GM12878 (cell line): ENCODE measurements around the gene OXT. TPM values are rescaled to one million over a fixed set of nuclear protein-coding genes. Genes with fewer than 3 reads are reported as not detected.

ENCODE experiments used
- ATAC-seq: fragments of 200-7000 bp; cut with Tn5 transposase; 3 replicates; pipeline ENCODE4 v1.9.1; 2020; ENCODE audit warnings: mild to moderate bottlenecking, moderate library complexity
- BruUV-seq: library from RNA; stranded (reverse); fragments of 400-500 nt; replicated peaks from 2 replicates; lab custom pipeline; 2021; lab: Mats Ljungman, UMichigan
- CTCF ChIA-PET: fragments of 300-600 bp; sonication (Branson Sonifier 250); formaldehyde crosslinking; extraction: SDS; loops from one replicate; lab custom pipeline; 2021; ENCODE audit warnings: inconsistent platforms; lab: Yijun Ruan, JAX
- POLR2A ChIA-PET: fragments of 350-600 bp; formaldehyde crosslinking; extraction: SDS; loops from one replicate; lab custom pipeline; 2021; ENCODE audit warnings: inconsistent platforms; lab: Charles Lee
- RAD21 ChIA-PET: fragments of 300-600 bp; sonication (Branson Sonifier 250); formaldehyde crosslinking; loops from one replicate; lab custom pipeline; 2023; ENCODE audit warnings: antibody characterized with exemption; ENCODE audit not compliant: unreplicated experiment; lab: Charles Lee
- SMC1A ChIA-PET: fragments of 300-600 bp; sonication (Branson Sonifier 250); formaldehyde crosslinking; loops from one replicate; lab custom pipeline; 2023; ENCODE audit not compliant: unreplicated experiment, uncharacterized antibody; lab: Charles Lee
- DNase-seq: peaks from one replicate; pipeline ENCODE4 v3.0.0-alpha.2; 2011; ENCODE audit warnings: low read depth, low spot score
- FAIRE-seq: peaks from 3 replicates; lab custom pipeline; 2011; peaks lifted over from hg19 to GRCh38; lab: Jason Lieb, UNC
- H2AFZ ChIP-seq: 2 replicates; pipeline ENCODE4 v1.6.0; 2011; ENCODE audit warnings: low read depth, low read length, control low read depth; ENCODE audit not compliant: control insufficient read depth
- H3K27ac ChIP-seq: 2 replicates; pipeline ENCODE4 v1.5.1; 2011; ENCODE audit warnings: control low read depth; ENCODE audit not compliant: control insufficient read depth, insufficient read depth
- H3K27me3 ChIP-seq, 2 experiments: replicated peaks in 1 of 2; 2 replicates each; pipeline versions ENCODE4 v1.6.0 to v1.6.1; 2011; ENCODE audit warnings: low read length in 1 of 2; ENCODE audit not compliant: control insufficient read depth in 2 of 2, insufficient read depth in 2 of 2
- H3K36me3 ChIP-seq, 2 experiments: 2 replicates each; pipeline ENCODE4 v1.5.1; 2011; ENCODE audit warnings: low read length in 1 of 2; ENCODE audit not compliant: control insufficient read depth in 2 of 2, insufficient read depth in 2 of 2
- H3K4me1 ChIP-seq: 2 replicates; pipeline ENCODE4 v1.6.1; 2011; ENCODE audit warnings: mild to moderate bottlenecking, low read length, moderate library complexity, mixed read lengths; ENCODE audit not compliant: control insufficient read depth, insufficient read depth
- H3K4me2 ChIP-seq: 2 replicates; pipeline ENCODE4 v1.6.0; 2011; ENCODE audit warnings: control low read depth; ENCODE audit not compliant: control insufficient read depth, insufficient read depth
- H3K4me3 ChIP-seq: fragments of 200-600 bp; sonication (generic); 2 replicates; pipeline ENCODE4 v1.5.1; 2016
- H3K79me2 ChIP-seq: 2 replicates; pipeline ENCODE4 v1.6.0; 2011; ENCODE audit warnings: low read length; ENCODE audit not compliant: control insufficient read depth, insufficient read depth
- H3K9ac ChIP-seq: 2 replicates; pipeline ENCODE4 v1.8.0; 2011; ENCODE audit warnings: low read length, control low read depth, mixed read lengths; ENCODE audit not compliant: control insufficient read depth, insufficient read depth
- H3K9me3 ChIP-seq: replicated peaks from 3 replicates; pipeline ENCODE4 v1.5.1; 2011; ENCODE audit warnings: mild to moderate bottlenecking, low read length; ENCODE audit not compliant: control insufficient read depth, insufficient read depth
- H4K20me1 ChIP-seq: 2 replicates; pipeline ENCODE4 v1.6.0; 2011; ENCODE audit not compliant: control insufficient read depth, insufficient read depth
- CEBPZ ChIP-seq: fragments of 150-350 bp; IDR thresholded peaks from 2 replicates; pipeline ENCODE4 v1.6.1; 2016; ENCODE audit warnings: low read depth, low read length
- ESRRA ChIP-seq: IDR thresholded peaks from 2 replicates; pipeline ENCODE4 v1.6.1; 2012; ENCODE audit warnings: mild to moderate bottlenecking, low read length, improper control_type of control experiment
- GABPA ChIP-seq: IDR thresholded peaks from 2 replicates; pipeline ENCODE4 v1.6.1; 2014; ENCODE audit warnings: antibody characterized with exemption, low read depth, mild to moderate bottlenecking, inconsistent platforms
- HCFC1 ChIP-seq: fragments of 150-350 bp; IDR thresholded peaks from 2 replicates; pipeline ENCODE4 v1.6.1; 2014; ENCODE audit warnings: low read length
- JUNB ChIP-seq: IDR thresholded peaks from 2 replicates; pipeline ENCODE4 v1.6.1; 2016; ENCODE audit warnings: antibody characterized with exemption, mild to moderate bottlenecking
- MTA3 ChIP-seq: IDR thresholded peaks from 2 replicates; pipeline ENCODE4 v1.6.1; 2012; ENCODE audit warnings: low read length, inconsistent platforms, borderline replicate concordance
- MXI1 ChIP-seq: fragments of 150-350 bp; IDR thresholded peaks from 2 replicates; pipeline ENCODE4 v1.6.1; 2011; ENCODE audit warnings: low read depth, mild to moderate bottlenecking, inconsistent platforms, low read length, improper control_type of control experiment
- NBN ChIP-seq: fragments of 450-650 bp; IDR thresholded peaks from 2 replicates; pipeline ENCODE4 v1.6.1; 2016
- NFIC ChIP-seq: IDR thresholded peaks from 2 replicates; pipeline ENCODE4 v1.6.1; 2012; ENCODE audit warnings: low read depth, mild to moderate bottlenecking, inconsistent platforms, low read length, moderate library complexity
- NFYB ChIP-seq: IDR thresholded peaks from 2 replicates; pipeline ENCODE4 v1.6.1; 2011; ENCODE audit warnings: low read depth, mild to moderate bottlenecking, low read length, improper control_type of control experiment, moderate library complexity; ENCODE audit not compliant: insufficient read depth
- NKRF ChIP-seq: fragments of 450-650 bp; conservative IDR thresholded peaks from 2 replicates; pipeline ENCODE4 v1.6.1; 2017; ENCODE audit warnings: mild to moderate bottlenecking, moderate library complexity
- RAD21 ChIP-seq: IDR thresholded peaks from 2 replicates; pipeline ENCODE4 v1.6.1; 2011; ENCODE audit warnings: mild to moderate bottlenecking, low read depth, low read length, moderate library complexity; ENCODE audit not compliant: insufficient read depth
- SMARCA5 ChIP-seq: fragments of 450-650 bp; IDR thresholded peaks from 2 replicates; pipeline ENCODE4 v1.6.1; 2017; ENCODE audit warnings: mild to moderate bottlenecking
- USF2 ChIP-seq: IDR thresholded peaks from 2 replicates; pipeline ENCODE4 v1.6.1; 2011; ENCODE audit warnings: low read depth, low read length, improper control_type of control experiment, borderline replicate concordance
- YBX1 ChIP-seq: fragments of 450-650 bp; IDR thresholded peaks from 2 replicates; pipeline ENCODE4 v1.6.1; 2016; ENCODE audit warnings: antibody characterized with exemption
- ZSCAN29 ChIP-seq: fragments of 450-650 bp; IDR thresholded peaks from 2 replicates; pipeline ENCODE4 v1.6.1; 2017; ENCODE audit warnings: mild to moderate bottlenecking, moderate library complexity
- ZZZ3 ChIP-seq: IDR thresholded peaks from 2 replicates; pipeline ENCODE4 v1.6.1; 2011; ENCODE audit warnings: low read depth; ENCODE audit not compliant: control insufficient read depth, insufficient read length
- WGBS: methylation state at CpG from one replicate; pipeline ENCODE4 v1.1.6; 2016; ENCODE audit warnings: low lambda C conversion rate; ENCODE audit not compliant: insufficient replicate concordance, insufficient coverage; ENCODE audit errors: missing lambda C conversion rate; 5-methylcytosine and 5-hydroxymethylcytosine counted together
- in situ Hi-C: fragments of 300-500 bp; cut with MboI; formaldehyde crosslinking; loops from 9 replicates; pipeline ENCODE4 v1.14.3; 2018; ENCODE audit warnings: mixed read lengths
- intact Hi-C: fragments of 100-400 bp; cut with micrococcal nuclease; formaldehyde crosslinking; loops from one replicate; pipeline ENCODE4 v1.14.2; 2022; ENCODE audit not compliant: unreplicated experiment
- polyA plus RNA-seq, 11 experiments: library from polyadenylated mRNA; depleted of rRNA in 4 of 11; unstranded in 6 of 11; stranded (reverse) in 5 of 11; fragments of >200 nt; fragmentation: Nextera tagmentation in 4 of 11; fragmentation: Illumina TruSeq in 1 of 11; extraction: Ambion mirVana in 4 of 11; extraction: Trizol in 1 of 11; gene quantifications; 1 replicate in 1 of 11; 2 replicates in 10 of 11; pipeline versions ENCODE4 v1.2.1 to v1.2.3, GENCODE V29; 2011 to 2016; ENCODE audit warnings: inconsistent platforms in 2 of 11, missing spikeins in 2 of 11, low read depth in 1 of 11
- total RNA-seq, 4 experiments: library from RNA; depleted of rRNA in 3 of 4; stranded (reverse); fragments of >200 nt in 3 of 4; fragmentation: Illumina TruSeq in 1 of 4; extraction: Trizol in 1 of 4; gene quantifications; 2 replicates each; pipeline versions ENCODE4 v1.2.1 to v1.2.3, GENCODE V29; 2013 to 2021

Gene OXT
- total and polyA plus RNA-seq, 10 of the 15 experiments (the other 5 are each of a cell fraction or from before 2014, with no cell fraction given), result not detected

- ChIA-PET CTCF (no interaction called here), RAD21 (no interaction called here), SMC1A (no interaction called here)
- Histone ChIP-seq H3K9ac (no peak overlapping the region), H3K27ac (no peak overlapping the region), H3K4me1 (no peaks in the 10 kb centered on the region), H3K79me2 (no peaks in the 10 kb centered on the region), H3K36me3 (peaks cover 10 to 29% of the 10 kb centered on the region in 2 experiments), H3K4me3 (no peak overlapping the region)
- BruUV-seq, result no TSS peak
- no peak for TF ChIP-seq ZSCAN29
- TF ChIP-seq GABPA, result no peak
- TF ChIP-seq USF2, result no peak
- TF ChIP-seq CEBPZ, result no peak
- TF ChIP-seq SMARCA5, result no peak
- TF ChIP-seq JUNB, result no peak
- no peak for TF ChIP-seq NBN
- no peak for TF ChIP-seq MXI1
- TF ChIP-seq NFIC, result no peak
- no peak for TF ChIP-seq ZZZ3
- TF ChIP-seq ESRRA, result no peak
- TF ChIP-seq NFYB, result no peak
- no peak for TF ChIP-seq RAD21
- no peak for TF ChIP-seq MTA3
- TF ChIP-seq NKRF, result no peak
- no peak for TF ChIP-seq YBX1
- TF ChIP-seq HCFC1, result no peak
- TF ChIP-seq, all 136 proteins: peak for 0
- no peak overlapping the region for H3K4me2 ChIP-seq
- no peak for FAIRE-seq
- 97% methylated on average over 5 of the region's 5 CpGs for WGBS
- no peaks in the 10 kb centered on the region for H3K9me3 ChIP-seq
- in situ Hi-C loops (no loop called here), intact Hi-C loops (no loop called here)
- no peak for DNase-seq
- no peaks in the 10 kb centered on the region for H3K27me3 ChIP-seq
- H4K20me1 ChIP-seq, result no peaks in the 10 kb centered on the region
- no peak; the same call in 2 of the 3 replicates for ATAC-seq
- H2AFZ ChIP-seq, result no peak overlapping the region
- POLR2A ChIA-PET, result no interaction called here
These were observed 49.6 kb upstream of the OXT start for GRCh38 chr20:3021777-3022176.
